ENCODE data around the gene ZNF468. TPM values are rescaled to one million over a fixed set of nuclear protein-coding genes. Genes with fewer than 3 reads are reported as not detected.

The ZNF468 gene
- total and polyA plus RNA-seq, 2 donors (not counting 3 experiments of a cell fraction or from before 2014, with no cell fraction given), result 6.3 to 12.6 TPM

Small RNA genes within 50 kb of the gene (small RNA-seq; reads per million reads assigned to genes)
- gene ZNF320 (ENCODE audit: insufficient read depth, insufficient read length, low read depth, low replicate concordance), result 1.3 reads per million

Other genes starting within 250 kb of the ZNF468 start
- 39.3 and 41.4 TPM in 2 replicates for gene ZNF83, start 219.3 kb downstream of the ZNF468 start, total RNA-seq
- gene ZNF83, start 219.3 kb downstream of the ZNF468 start, polyA plus RNA-seq, result 29.6 and 32.3 TPM in 2 replicates
- gene ZNF611, start 122.6 kb downstream of the ZNF468 start, total RNA-seq, result 20.0 and 24.2 TPM in 2 replicates
- gene ZNF611, start 122.6 kb downstream of the ZNF468 start, polyA plus RNA-seq, result 2.5 and 3.1 TPM in 2 replicates
- gene ZNF600, start 70.8 kb downstream of the ZNF468 start, total RNA-seq, result 5.2 and 7.9 TPM in 2 replicates
- gene ZNF600, start 70.8 kb downstream of the ZNF468 start, polyA plus RNA-seq, result 5.8 and 7.2 TPM in 2 replicates
- 14.9 and 18.5 TPM in 2 replicates for gene ZNF28, start 36.0 kb downstream of the ZNF468 start, total RNA-seq
- 4.2 and 16.9 TPM in 2 replicates for gene ZNF28, start 36.0 kb downstream of the ZNF468 start, polyA plus RNA-seq
- gene ZNF320, start 40.0 kb upstream of the ZNF468 start, total RNA-seq, result 10.9 and 11.1 TPM in 2 replicates
- gene ZNF320, start 40.0 kb upstream of the ZNF468 start, polyA plus RNA-seq, result 7.5 and 7.6 TPM in 2 replicates
- 2.9 and 3.9 TPM in 2 replicates for gene ZNF888, start 65.8 kb upstream of the ZNF468 start, total RNA-seq
- 0.56 and 0.72 TPM in 2 replicates for gene ZNF888, start 65.8 kb upstream of the ZNF468 start, polyA plus RNA-seq
- gene ZNF816, start 105.3 kb upstream of the ZNF468 start, total RNA-seq, result 4.9 and 5.3 TPM in 2 replicates
- 0.76 and 1.8 TPM in 2 replicates for gene ZNF816, start 105.3 kb upstream of the ZNF468 start, polyA plus RNA-seq
- not detected in 2 replicates for gene ERVV-1, start 156.3 kb upstream of the ZNF468 start, total RNA-seq
- gene ERVV-1, start 156.3 kb upstream of the ZNF468 start, polyA plus RNA-seq, result 0.05 TPM in 1 of 2 replicates, not detected in the other
- not detected in 2 replicates for gene ERVV-2, start 187.1 kb upstream of the ZNF468 start, total RNA-seq
- gene ERVV-2, start 187.1 kb upstream of the ZNF468 start, polyA plus RNA-seq, result not detected in 2 replicates
- gene ZNF160, start 245.8 kb upstream of the ZNF468 start, total RNA-seq, result 16.4 and 19.7 TPM in 2 replicates
- gene ZNF160, start 245.8 kb upstream of the ZNF468 start, polyA plus RNA-seq, result 11.3 and 12.7 TPM in 2 replicates

All from endothelial cell of umbilical vein (primary cell).